NCI-H774 (cell line): Measurements from ENCODE around the gene PPP3R2.
"Not testable (repeated sequence)": the region's sequence is repeated elsewhere in the genome, so short reads cannot be mapped to it uniquely, and the experiment has no call there.

ENCODE experiments used
- DNase-seq: peaks from one replicate; lab custom pipeline; 2025; lab: John Stamatoyannopoulos, UW

PPP3R2 gene

GRCh38 chr9:101594796-101595195 is at the start of gene PPP3R2:
PPP3R2 (minus strand) TSS chr9:101594969; CDS start chr9:101594921, 48 bp downstream.
- no peak for DNase-seq

GRCh38 chr9:101639785-101640665 is 45.3 kb upstream of the PPP3R2 start:
- DNase-seq = no peak

GRCh38 chr9:101639311-101639710 is 44.5 kb upstream of the PPP3R2 start:
- no peak for DNase-seq

- DNase-seq = no peak
These were observed 41.5 kb upstream of the PPP3R2 start for GRCh38 chr9:101636247-101636646.

- no peak for DNase-seq
These were observed 40.7 kb upstream of the PPP3R2 start for GRCh38 chr9:101635473-101635872.

GRCh38 chr9:101634741-101635409 is 40.1 kb upstream of the PPP3R2 start:
- no peak for DNase-seq

GRCh38 chr9:101632611-101633010 is 37.8 kb upstream of the PPP3R2 start:
- DNase-seq = no peak

- no peak for DNase-seq
These were observed 37.1 kb upstream of the PPP3R2 start for GRCh38 chr9:101631892-101632291.

- DNase-seq = no peak
These were observed 34.9 kb upstream of the PPP3R2 start for GRCh38 chr9:101629636-101630035.

- no peak for DNase-seq
These were observed 33.4 kb upstream of the PPP3R2 start for GRCh38 chr9:101628173-101628572.

- DNase-seq = no peak
These were observed 31.5 kb upstream of the PPP3R2 start for GRCh38 chr9:101626295-101626694.

- no peak for DNase-seq
These were observed 31.1 kb upstream of the PPP3R2 start for GRCh38 chr9:101625876-101626275.

GRCh38 chr9:101620452-101620851 is 25.7 kb upstream of the PPP3R2 start:
- no peak for DNase-seq

GRCh38 chr9:101618698-101619097 is 23.9 kb upstream of the PPP3R2 start:
- DNase-seq = no peak

GRCh38 chr9:101605547-101605946 is 10.8 kb upstream of the PPP3R2 start:
- DNase-seq = no peak

- DNase-seq = no peak
These were observed 9.5 kb upstream of the PPP3R2 start for GRCh38 chr9:101604296-101604695.

- DNase-seq = peak; percentile 47
These were observed 7.4 kb upstream of the PPP3R2 start for GRCh38 chr9:101601904-101602765.

GRCh38 chr9:101593345-101593744 is 1.4 kb downstream of the PPP3R2 start:
- DNase-seq = no peak

GRCh38 chr9:101592788-101593187 is 2.0 kb downstream of the PPP3R2 start:
- DNase-seq = no peak

GRCh38 chr9:101591787-101592446 is 2.9 kb downstream of the PPP3R2 start:
- no peak for DNase-seq

GRCh38 chr9:101590901-101591300 is 3.9 kb downstream of the PPP3R2 start:
- DNase-seq = no peak

- not testable (repeated sequence) for DNase-seq
These were observed 4.7 kb downstream of the PPP3R2 start for GRCh38 chr9:101590074-101590473.
